Activated naive CD8-positive, alpha-beta T cell treated with anti-CD3 and anti-CD28 coated beads, Interleukin-2, amount 10 ng/mL, durations not matched to agents 7 days and 5 days (primary cell): ENCODE data around the gene SH3BGRL. TPM values are rescaled to one million over a fixed set of nuclear protein-coding genes. Genes with fewer than 3 reads are reported as not detected.

Experiments used
- total RNA-seq, 2 experiments: library from RNA; stranded (reverse); gene quantifications; one replicate each; pipeline ENCODE4 v1.2.3, GENCODE V29; 2021

Gene SH3BGRL
- total RNA-seq, 2 experiments from 2014 or later: 76.8 to 86.3 TPM

Other genes with a start within 250 kb of the SH3BGRL start
- 1 to 10 TPM; 1.6 to 2.2 TPM for gene HMGN5, start 189 bp upstream of the SH3BGRL start, total RNA-seq